DOHH2 (cell line): ENCODE measurements around the gene RSL1D1.
"Not testable (repeated sequence)": the region's sequence is repeated elsewhere in the genome, so short reads cannot be mapped to it uniquely, and the experiment has no call there.

Experiments
- H3F3A ChIP-seq: fragments of 200-600 bp; sonication (generic), shearing (Covaris generic); 2 replicates; pipeline ENCODE4 v1.6.0; 2016; ENCODE audit warnings: antibody characterized with exemption, mild to moderate bottlenecking; ENCODE audit not compliant: control insufficient read depth, insufficient read depth
- H3K27ac ChIP-seq: fragments of 200-600 bp; sonication (generic); 2 replicates; pipeline ENCODE4 v1.5.1; 2014; ENCODE audit warnings: low read depth, mild to moderate bottlenecking, low read length, moderate library complexity
- H3K27me3 ChIP-seq: fragments of 200-600 bp; sonication (generic); 2 replicates; pipeline ENCODE4 v1.6.1; 2014; ENCODE audit warnings: mild to moderate bottlenecking, low read length, mixed read lengths; ENCODE audit not compliant: control insufficient read depth
- H3K36me3 ChIP-seq: fragments of 200-600 bp; sonication (generic); 2 replicates; pipeline ENCODE4 v1.6.1; 2014; ENCODE audit warnings: mild to moderate bottlenecking, low read length, moderate library complexity, mixed read lengths; ENCODE audit not compliant: control insufficient read depth
- H3K4me1 ChIP-seq: fragments of 200-600 bp; sonication (generic); 2 replicates; pipeline ENCODE4 v1.6.1; 2014; ENCODE audit warnings: mild to moderate bottlenecking, low read length, mixed read lengths; ENCODE audit not compliant: control insufficient read depth
- H3K4me2 ChIP-seq: fragments of 200-600 bp; sonication (generic); 2 replicates; pipeline ENCODE4 v1.6.0; 2014; ENCODE audit warnings: mild to moderate bottlenecking, low read length, moderate library complexity
- H3K4me3 ChIP-seq: fragments of 200-600 bp; sonication (generic); 2 replicates; pipeline ENCODE4 v1.5.1; 2014; ENCODE audit warnings: mild to moderate bottlenecking, low read length, mixed read lengths
- H3K79me2 ChIP-seq: fragments of 200-600 bp; sonication (generic); 2 replicates; pipeline ENCODE4 v1.6.1; 2014; ENCODE audit warnings: mild to moderate bottlenecking, low read length, mixed read lengths; ENCODE audit not compliant: control insufficient read depth
- H3K9me2 ChIP-seq: fragments of 200-600 bp; sonication (generic); replicated peaks from 2 replicates; pipeline ENCODE4 v1.6.1; 2014; ENCODE audit warnings: mild to moderate bottlenecking, low read length, mixed read lengths; ENCODE audit not compliant: control insufficient read depth
- H3K9me3 ChIP-seq: fragments of 200-600 bp; sonication (generic); 2 replicates; pipeline ENCODE4 v1.6.1; 2014; ENCODE audit warnings: antibody characterized with exemption, low read length, mixed read lengths; ENCODE audit not compliant: control insufficient read depth, insufficient read depth
- H4K20me1 ChIP-seq: fragments of 200-600 bp; sonication (generic); 2 replicates; pipeline ENCODE4 v1.6.0; 2014; ENCODE audit warnings: low read depth, mild to moderate bottlenecking, antibody characterized with exemption, low read length, moderate library complexity; ENCODE audit not compliant: control insufficient read depth, insufficient read depth
- CTCF ChIP-seq: fragments of 200-600 bp; sonication (generic); IDR thresholded peaks from one replicate; pipeline ENCODE4 v1.5.1; 2014; ENCODE audit warnings: antibody characterized with exemption, mild to moderate bottlenecking, low read depth, low read length; ENCODE audit not compliant: poor library complexity, severe bottlenecking
- EZH2phosphoT487 ChIP-seq: fragments of 200-600 bp; sonication (generic); IDR thresholded peaks from 2 replicates; pipeline ENCODE4 v1.6.1; 2017; ENCODE audit warnings: borderline replicate concordance, mild to moderate bottlenecking, antibody characterized with exemption, low read length, moderate library complexity, mixed read lengths

RSL1D1 gene

GRCh38 chr16:11788914-11789313 is 62.4 kb downstream of the RSL1D1 start:
- no peaks in the 10 kb centered on the region for H3K27me3 ChIP-seq
- peaks cover 46% of the 10 kb centered on the region for H3K4me1 ChIP-seq
- H3F3A ChIP-seq: peaks cover 17% of the 10 kb centered on the region
- H3K9me3 ChIP-seq: no peaks in the 10 kb centered on the region
- H3K36me3 ChIP-seq: peaks cover 22% of the 10 kb centered on the region
- no peak overlapping the region for H3K4me2 ChIP-seq
- no peak overlapping the region for H3K4me3 ChIP-seq
- peaks cover 5% of the 10 kb centered on the region; the same call in 1 of the 2 replicates for H4K20me1 ChIP-seq
- no peak for TF ChIP-seq CTCF
- no peak for TF ChIP-seq EZH2phosphoT487
- no peaks in the 10 kb centered on the region for H3K9me2 ChIP-seq
- no peak overlapping the region for H3K27ac ChIP-seq
- peaks cover 95% of the 10 kb centered on the region for H3K79me2 ChIP-seq

- H3K27me3 ChIP-seq, H3K9me2 ChIP-seq, H3K4me2 ChIP-seq, H4K20me1 ChIP-seq, H3K27ac ChIP-seq, H3K4me3 ChIP-seq, H3K9me3 ChIP-seq: not testable (repeated sequence)
- H3F3A ChIP-seq: peaks cover 36% of the 10 kb centered on the region
- H3K79me2 ChIP-seq: peaks cover 91% of the 10 kb centered on the region
- H3K4me1 ChIP-seq: peaks cover 68% of the 10 kb centered on the region
- H3K36me3 ChIP-seq: peaks cover 14% of the 10 kb centered on the region
Measured at GRCh38 chr16:11784980-11785599, 66.3 kb downstream of the RSL1D1 start.

GRCh38 chr16:11784381-11784780 is 67.0 kb downstream of the RSL1D1 start:
- not testable (repeated sequence) for H3K4me3 ChIP-seq, H3K9me3 ChIP-seq, H3K27me3 ChIP-seq, H4K20me1 ChIP-seq, H3K9me2 ChIP-seq
- Histone ChIP-seq H3K79me2 (peaks cover 90% of the 10 kb centered on the region), H3F3A (peaks cover 36% of the 10 kb centered on the region), H3K36me3 (peaks cover 20% of the 10 kb centered on the region), H3K4me1 (peaks cover 68% of the 10 kb centered on the region), H3K4me2 (0 out of 2 replicates have a peak overlapping the region, but pooled peaks have one; percentile 19), H3K27ac (peak overlapping the region; percentile 91)

- H4K20me1 ChIP-seq: no peaks in the 10 kb centered on the region
- peak overlapping the region; percentile 91 for H3K27ac ChIP-seq
- H3K79me2 ChIP-seq: peaks cover 86% of the 10 kb centered on the region
- H3K4me3 ChIP-seq: peak overlapping the region; percentile 77
- peaks cover 68% of the 10 kb centered on the region for H3K4me1 ChIP-seq
- H3K4me2 ChIP-seq: peak overlapping the region; percentile 95
- no peaks in the 10 kb centered on the region for H3K27me3 ChIP-seq
- H3K9me2 ChIP-seq: no peaks in the 10 kb centered on the region
- H3K36me3 ChIP-seq: peaks cover 23% of the 10 kb centered on the region
- TF ChIP-seq EZH2phosphoT487 (no peak), CTCF (no peak)
- no peaks in the 10 kb centered on the region for H3K9me3 ChIP-seq
- peaks cover 36% of the 10 kb centered on the region for H3F3A ChIP-seq
Measured at GRCh38 chr16:11784038-11784369, 67.3 kb downstream of the RSL1D1 start.
